Measurements from ENCODE around the gene ZNF407.
"Not testable (repeated sequence)": the region's sequence is repeated elsewhere in the genome, so short reads cannot be mapped to it uniquely, and the experiment has no call there.

The ZNF407 gene

GRCh38 chr18:75076286-75076685 is 478.6 kb downstream of the ZNF407 start:
- no peak overlapping the region for H2BK15ac ChIP-seq (replicated peaks; ENCODE audit: low read depth)
- no peaks in the 10 kb centered on the region for H3K79me2 ChIP-seq (ENCODE audit: control insufficient read depth, insufficient read depth, low read length)
- no peak overlapping the region for H2BK120ac ChIP-seq (ENCODE audit: low read depth, low read length)
- no peak overlapping the region for H3K4ac ChIP-seq (ENCODE audit: low read depth, low read length)
- no peak overlapping the region for H3K9ac ChIP-seq (ENCODE audit: low read length)
- H2AK5ac ChIP-seq (ENCODE audit: low read length) = no peak overlapping the region
- no peak overlapping the region for H4K5ac ChIP-seq (ENCODE audit: low read length)
- no peak overlapping the region for H3K27ac ChIP-seq (ENCODE audit: low read depth, low read length)
- no peak overlapping the region for H2BK5ac ChIP-seq (ENCODE audit: low read length)
- H3K4me1 ChIP-seq (ENCODE audit: control insufficient read depth, low read depth, low read length) = no peaks in the 10 kb centered on the region
- H3K4me2 ChIP-seq (ENCODE audit: low read length) = no peak overlapping the region
- no peaks in the 10 kb centered on the region for H3K36me3 ChIP-seq (ENCODE audit: control insufficient read depth, insufficient read depth, low read length)
- no peaks in the 10 kb centered on the region for H3K79me1 ChIP-seq (ENCODE audit: low read length)
- no peak overlapping the region for H3K4me3 ChIP-seq (ENCODE audit: low read length)
- H3K23ac ChIP-seq (ENCODE audit: low read length) = no peak overlapping the region
- H3K56ac ChIP-seq (ENCODE audit: low read length) = no peak overlapping the region
- no peak overlapping the region for H3K18ac ChIP-seq (ENCODE audit: low read length)
- no peak for DNase-seq
- no peak overlapping the region for H4K8ac ChIP-seq (ENCODE audit: low read depth, low read length)
- no peaks in the 10 kb centered on the region for H3K27me3 ChIP-seq (ENCODE audit: insufficient read depth, low read length, poor library complexity)
- WGBS (ENCODE audit: extremely low coverage, insufficient coverage, low lambda C conversion rate) = no CpG with 5 or more reads among the region's 5 CpGs

GRCh38 chr18:75081486-75081885 is 483.8 kb downstream of the ZNF407 start:
- Histone ChIP-seq H3K79me2 (ENCODE audit: control insufficient read depth, insufficient read depth, low read length) (no peaks in the 10 kb centered on the region), H2BK15ac (replicated peaks; ENCODE audit: low read depth) (no peak overlapping the region)

GRCh38 chr18:75083131-75083530 is 485.5 kb downstream of the ZNF407 start:
- no peaks in the 10 kb centered on the region for H3K79me2 ChIP-seq (ENCODE audit: control insufficient read depth, insufficient read depth, low read length)
- no peak overlapping the region for H3K4me3 ChIP-seq (ENCODE audit: low read length)
- H2BK5ac ChIP-seq (ENCODE audit: low read length) = no peak overlapping the region
- no peak overlapping the region for H3K23ac ChIP-seq (ENCODE audit: low read length)
- no peak overlapping the region for H3K4ac ChIP-seq (ENCODE audit: low read depth, low read length)
- no peaks in the 10 kb centered on the region for H3K36me3 ChIP-seq (ENCODE audit: control insufficient read depth, insufficient read depth, low read length)
- no peak overlapping the region for H3K27ac ChIP-seq (ENCODE audit: low read depth, low read length)
- WGBS (ENCODE audit: extremely low coverage, insufficient coverage, low lambda C conversion rate) = no CpG with 5 or more reads among the region's 5 CpGs
- no peak overlapping the region for H3K56ac ChIP-seq (ENCODE audit: low read length)
- H3K18ac ChIP-seq (ENCODE audit: low read length) = no peak overlapping the region
- DNase-seq = no peak
- H3K4me1 ChIP-seq (ENCODE audit: control insufficient read depth, low read depth, low read length) = no peaks in the 10 kb centered on the region
- no peak overlapping the region for H3K9ac ChIP-seq (ENCODE audit: low read length)
- no peaks in the 10 kb centered on the region for H3K27me3 ChIP-seq (ENCODE audit: insufficient read depth, low read length, poor library complexity)
- no peak overlapping the region for H2BK120ac ChIP-seq (ENCODE audit: low read depth, low read length)
- H3K79me1 ChIP-seq (ENCODE audit: low read length) = no peaks in the 10 kb centered on the region
- no peak overlapping the region for H4K5ac ChIP-seq (ENCODE audit: low read length)
- no peak overlapping the region for H3K4me2 ChIP-seq (ENCODE audit: low read length)
- no peak overlapping the region for H4K8ac ChIP-seq (ENCODE audit: low read depth, low read length)
- no peak overlapping the region for H2BK15ac ChIP-seq (replicated peaks; ENCODE audit: low read depth)
- H2AK5ac ChIP-seq (ENCODE audit: low read length) = no peak overlapping the region

More at GRCh38 chr18:75081486-75081885, 483.8 kb downstream of the ZNF407 start:
- Histone ChIP-seq H3K56ac (ENCODE audit: low read length) (no peak overlapping the region), H4K5ac (ENCODE audit: low read length) (no peak overlapping the region), H3K4me1 (ENCODE audit: control insufficient read depth, low read depth, low read length) (no peaks in the 10 kb centered on the region), H3K23ac (ENCODE audit: low read length) (no peak overlapping the region), H3K9ac (ENCODE audit: low read length) (no peak overlapping the region), H3K79me1 (ENCODE audit: low read length) (no peaks in the 10 kb centered on the region), H3K36me3 (ENCODE audit: control insufficient read depth, insufficient read depth, low read length) (no peaks in the 10 kb centered on the region), H4K8ac (ENCODE audit: low read depth, low read length) (no peak overlapping the region), H3K4ac (ENCODE audit: low read depth, low read length) (no peak overlapping the region), H2BK5ac (ENCODE audit: low read length) (no peak overlapping the region), H2AK5ac (ENCODE audit: low read length) (no peak overlapping the region), H3K4me2 (ENCODE audit: low read length) (no peak overlapping the region), H3K27ac (ENCODE audit: low read depth, low read length) (no peak overlapping the region), H3K18ac (ENCODE audit: low read length) (no peak overlapping the region), H2BK120ac (ENCODE audit: low read depth, low read length) (no peak overlapping the region), H3K4me3 (ENCODE audit: low read length) (no peak overlapping the region), H3K27me3 (ENCODE audit: insufficient read depth, low read length, poor library complexity) (no peaks in the 10 kb centered on the region)
- no peak for DNase-seq
- no CpG with 5 or more reads among the region's 8 CpGs for WGBS (ENCODE audit: extremely low coverage, insufficient coverage, low lambda C conversion rate)

GRCh38 chr18:75083761-75084160 is 486.1 kb downstream of the ZNF407 start:
- H3K9ac ChIP-seq (ENCODE audit: low read length) = no peak overlapping the region
- no peaks in the 10 kb centered on the region for H3K36me3 ChIP-seq (ENCODE audit: control insufficient read depth, insufficient read depth, low read length)
- no peak overlapping the region for H2BK15ac ChIP-seq (replicated peaks; ENCODE audit: low read depth)
- H2AK5ac ChIP-seq (ENCODE audit: low read length) = no peak overlapping the region
- no peak overlapping the region for H4K5ac ChIP-seq (ENCODE audit: low read length)
- no peaks in the 10 kb centered on the region for H3K79me1 ChIP-seq (ENCODE audit: low read length)
- H3K4ac ChIP-seq (ENCODE audit: low read depth, low read length) = no peak overlapping the region
- no peak overlapping the region for H3K4me2 ChIP-seq (ENCODE audit: low read length)
- H3K27me3 ChIP-seq (ENCODE audit: insufficient read depth, low read length, poor library complexity) = no peaks in the 10 kb centered on the region
- no peak overlapping the region for H3K23ac ChIP-seq (ENCODE audit: low read length)
- no peak overlapping the region for H2BK120ac ChIP-seq (ENCODE audit: low read depth, low read length)
- H3K4me1 ChIP-seq (ENCODE audit: control insufficient read depth, low read depth, low read length) = no peaks in the 10 kb centered on the region
- H2BK5ac ChIP-seq (ENCODE audit: low read length) = no peak overlapping the region
- no peaks in the 10 kb centered on the region for H3K79me2 ChIP-seq (ENCODE audit: control insufficient read depth, insufficient read depth, low read length)
- H3K4me3 ChIP-seq (ENCODE audit: low read length) = no peak overlapping the region
- no peak overlapping the region for H3K27ac ChIP-seq (ENCODE audit: low read depth, low read length)
- H3K18ac ChIP-seq (ENCODE audit: low read length) = no peak overlapping the region
- no CpG with 5 or more reads among the region's 9 CpGs for WGBS (ENCODE audit: extremely low coverage, insufficient coverage, low lambda C conversion rate)
- H4K8ac ChIP-seq (ENCODE audit: low read depth, low read length) = no peak overlapping the region
- no peak for DNase-seq
- H3K56ac ChIP-seq (ENCODE audit: low read length) = no peak overlapping the region

GRCh38 chr18:75085676-75086075 is 488.0 kb downstream of the ZNF407 start:
- H3K79me2 ChIP-seq (ENCODE audit: control insufficient read depth, insufficient read depth, low read length); H2BK5ac ChIP-seq (ENCODE audit: low read length); H3K27ac ChIP-seq (ENCODE audit: low read depth, low read length); H2AK5ac ChIP-seq (ENCODE audit: low read length); H3K4me2 ChIP-seq (ENCODE audit: low read length); H3K36me3 ChIP-seq (ENCODE audit: control insufficient read depth, insufficient read depth, low read length); H3K4me3 ChIP-seq (ENCODE audit: low read length); H2BK15ac ChIP-seq (replicated peaks; ENCODE audit: low read depth); H3K27me3 ChIP-seq (ENCODE audit: insufficient read depth, low read length, poor library complexity); H3K18ac ChIP-seq (ENCODE audit: low read length); H3K9ac ChIP-seq (ENCODE audit: low read length); H3K56ac ChIP-seq (ENCODE audit: low read length); H4K8ac ChIP-seq (ENCODE audit: low read depth, low read length); H3K79me1 ChIP-seq (ENCODE audit: low read length); H3K4me1 ChIP-seq (ENCODE audit: control insufficient read depth, low read depth, low read length); H3K23ac ChIP-seq (ENCODE audit: low read length); H4K5ac ChIP-seq (ENCODE audit: low read length); DNase-seq; H3K4ac ChIP-seq (ENCODE audit: low read depth, low read length); H2BK120ac ChIP-seq (ENCODE audit: low read depth, low read length): not testable (repeated sequence)
- WGBS (ENCODE audit: extremely low coverage, insufficient coverage, low lambda C conversion rate) = no CpG with 5 or more reads among the region's 8 CpGs

GRCh38 chr18:75086494-75087034 is 488.9 kb downstream of the ZNF407 start:
- H2AK5ac ChIP-seq (ENCODE audit: low read length) = no peak overlapping the region
- H4K8ac ChIP-seq (ENCODE audit: low read depth, low read length) = no peak overlapping the region
- no CpG with 5 or more reads among the region's 9 CpGs for WGBS (ENCODE audit: extremely low coverage, insufficient coverage, low lambda C conversion rate)
- H3K79me1 ChIP-seq (ENCODE audit: low read length) = no peaks in the 10 kb centered on the region
- no peak overlapping the region for H3K56ac ChIP-seq (ENCODE audit: low read length)
- no peak overlapping the region for H3K9ac ChIP-seq (ENCODE audit: low read length)
- no peaks in the 10 kb centered on the region for H3K4me1 ChIP-seq (ENCODE audit: control insufficient read depth, low read depth, low read length)
- H4K5ac ChIP-seq (ENCODE audit: low read length) = no peak overlapping the region
- no peaks in the 10 kb centered on the region for H3K36me3 ChIP-seq (ENCODE audit: control insufficient read depth, insufficient read depth, low read length)
- no peak overlapping the region for H3K27ac ChIP-seq (ENCODE audit: low read depth, low read length)
- no peak overlapping the region for H3K4ac ChIP-seq (ENCODE audit: low read depth, low read length)
- no peak overlapping the region for H3K18ac ChIP-seq (ENCODE audit: low read length)
- H2BK15ac ChIP-seq (replicated peaks; ENCODE audit: low read depth) = no peak overlapping the region
- H3K23ac ChIP-seq (ENCODE audit: low read length) = no peak overlapping the region
- no peak for DNase-seq
- H3K27me3 ChIP-seq (ENCODE audit: insufficient read depth, low read length, poor library complexity) = no peaks in the 10 kb centered on the region
- no peak overlapping the region for H3K4me2 ChIP-seq (ENCODE audit: low read length)
- H2BK5ac ChIP-seq (ENCODE audit: low read length) = no peak overlapping the region
- H3K79me2 ChIP-seq (ENCODE audit: control insufficient read depth, insufficient read depth, low read length) = no peaks in the 10 kb centered on the region
- no peak overlapping the region for H2BK120ac ChIP-seq (ENCODE audit: low read depth, low read length)
- H3K4me3 ChIP-seq (ENCODE audit: low read length) = no peak overlapping the region
